ENCODE measurements around the gene DOCK11.
"Not testable (repeated sequence)": the region's sequence is repeated elsewhere in the genome, so short reads cannot be mapped to it uniquely, and the experiment has no call there.

Gene DOCK11
- total RNA-seq = 55.6 to 234 (median 173) reads per million in 18 experiments

DNA sequence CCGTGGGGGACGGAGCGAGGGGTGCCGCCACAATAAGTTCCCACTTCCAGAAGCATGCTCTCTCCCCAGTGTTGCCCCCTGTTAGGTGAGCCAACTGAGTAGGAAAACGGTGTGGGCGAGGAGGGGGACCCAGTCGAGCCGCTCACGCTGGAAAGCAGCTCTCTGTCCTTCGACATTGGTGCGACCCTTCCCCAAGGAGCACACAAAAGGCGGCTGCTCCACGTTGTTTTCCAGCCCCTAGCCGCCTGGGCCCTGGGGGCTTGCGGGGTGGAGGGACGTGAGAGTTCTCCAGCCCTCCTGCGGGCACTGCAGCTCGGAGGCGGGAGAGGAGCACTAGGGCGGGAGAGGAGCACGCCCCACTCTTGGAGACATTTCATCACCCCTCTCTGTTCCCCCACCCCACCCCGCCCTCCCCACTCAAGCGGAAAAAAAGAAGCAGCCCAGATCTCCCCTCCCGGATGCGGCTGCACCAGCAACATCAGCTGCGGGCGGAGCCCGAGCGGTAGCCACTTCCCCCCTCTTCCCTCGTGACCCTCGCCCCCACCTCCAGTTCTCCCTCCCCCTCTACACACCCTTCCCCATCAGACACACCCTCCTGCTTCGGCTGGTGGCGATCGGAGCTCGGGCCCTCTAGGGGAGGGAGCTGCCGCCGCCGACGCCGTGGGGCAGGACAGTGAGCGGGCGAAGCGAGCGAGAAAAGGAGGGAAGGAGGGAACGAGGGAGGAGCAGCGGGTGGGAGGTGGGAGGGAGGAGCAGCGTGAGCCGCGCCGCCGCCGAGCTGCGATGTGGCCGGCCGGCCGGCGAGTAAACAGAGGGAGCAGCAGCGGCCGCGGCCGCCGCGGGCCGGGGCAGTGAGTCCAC lies at the start of gene DOCK11:
DOCK11 (plus strand) TSS at position 755 of the 861 bp plus-strand sequence. CDS start 157 bp downstream, outside the sequence.
- DNase-seq = peak; percentile 84 to 88

DNA sequence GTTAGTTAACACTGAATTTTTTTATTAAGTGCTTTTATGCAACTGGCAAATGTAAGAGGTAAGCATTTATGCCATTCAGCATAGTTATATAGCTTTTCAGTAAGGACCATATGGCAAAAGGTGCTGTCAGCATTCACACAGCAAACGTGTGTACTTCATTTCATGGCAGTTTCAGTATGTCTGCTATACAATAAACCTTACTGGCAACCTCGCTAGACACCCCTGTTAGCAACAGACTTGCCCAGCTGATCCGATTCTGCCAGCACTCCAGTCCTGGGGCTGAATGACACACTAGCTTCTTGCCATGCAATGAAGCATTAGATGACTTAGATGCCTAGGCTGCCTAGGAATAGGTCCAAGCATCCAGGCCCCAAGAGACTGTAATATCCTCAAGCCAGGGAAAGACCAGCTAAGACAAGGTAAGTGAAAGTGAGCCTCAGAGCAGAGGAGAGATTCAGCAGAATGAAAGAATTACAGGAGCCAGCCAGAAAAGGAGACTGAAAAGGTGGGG lies 47.3 kb upstream of the DOCK11 start:
- DNase-seq = no peak

DNA sequence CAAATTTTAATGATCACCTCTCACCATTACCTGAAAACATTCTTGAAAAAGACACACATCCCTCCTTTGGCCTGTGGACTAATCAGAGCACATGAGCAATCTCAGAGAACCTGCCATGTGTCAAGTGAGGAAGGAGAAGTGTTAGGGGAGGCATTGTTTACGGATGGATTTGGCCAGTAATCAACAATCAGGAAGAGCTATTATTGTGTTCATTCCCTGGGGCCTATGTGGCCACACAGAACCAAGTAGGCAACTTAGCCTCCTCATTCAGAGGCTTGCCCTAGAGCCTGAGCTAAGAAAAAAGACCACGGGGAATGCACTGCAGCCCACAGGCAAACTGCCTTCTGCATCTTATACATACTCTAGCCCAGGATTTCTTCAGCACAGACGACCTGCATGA lies 40.6 kb upstream of the DOCK11 start:
- no peak for DNase-seq

DNA sequence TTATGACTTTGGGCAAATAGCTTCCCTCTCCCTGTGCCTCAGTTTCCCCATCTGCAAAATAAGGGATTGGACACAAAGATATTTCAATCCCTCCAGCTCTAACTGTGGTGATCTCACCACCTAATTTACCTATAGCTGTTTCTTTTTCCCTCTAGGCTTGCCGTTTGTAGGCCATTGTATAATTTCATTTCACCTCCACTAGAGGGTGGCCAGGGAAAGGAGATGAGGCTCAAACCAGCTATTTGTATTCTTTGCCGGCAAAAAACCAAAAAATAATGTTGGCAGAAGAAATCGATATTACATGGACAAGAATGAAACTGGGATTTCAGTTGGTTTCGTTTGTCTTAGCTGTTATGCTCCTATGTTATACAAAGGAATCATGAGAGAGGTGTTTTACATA lies 36.1 kb upstream of the DOCK11 start:
- peak; percentile 12 to 17 for DNase-seq

DNA sequence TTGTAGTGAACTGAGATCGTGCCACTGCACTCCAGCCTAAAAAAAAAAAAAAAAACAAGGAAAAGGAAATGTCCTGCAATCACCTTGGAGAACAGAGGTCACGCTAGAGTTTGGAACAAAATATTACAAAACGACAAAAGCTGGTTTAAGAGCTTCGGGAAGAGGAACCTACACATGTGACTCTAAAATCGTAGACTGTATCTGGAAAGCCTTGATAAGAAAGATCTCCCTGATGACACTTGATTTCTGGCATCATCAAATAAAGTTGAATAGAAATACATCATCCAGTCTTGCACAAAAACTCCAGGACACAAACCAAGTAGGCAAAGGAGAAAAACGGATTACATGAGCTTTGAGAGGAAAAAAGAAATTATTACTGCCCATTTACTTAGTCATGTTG lies 31.1 kb upstream of the DOCK11 start:
- DNase-seq = peak; percentile 57 to 59

DNA sequence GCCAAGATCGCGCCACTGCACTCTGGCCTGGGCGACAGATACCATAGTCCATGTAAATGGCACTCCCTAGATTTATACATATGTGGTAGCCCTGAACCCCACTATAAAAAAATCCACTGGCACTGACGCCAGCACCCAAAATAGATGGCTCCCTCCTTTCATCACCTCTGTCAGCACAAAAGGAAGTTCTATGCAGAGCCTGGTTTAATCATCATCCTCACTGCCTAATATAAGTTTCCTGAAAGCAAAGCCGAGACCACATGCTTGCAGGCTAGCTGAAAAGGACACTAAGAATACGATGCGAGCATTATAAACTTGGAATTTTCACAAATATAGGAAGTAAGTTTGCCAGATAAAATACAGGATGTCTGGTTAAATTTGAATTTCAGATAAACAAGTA lies 27.5 kb upstream of the DOCK11 start:
- DNase-seq = peak; percentile 26 to 34

DNA sequence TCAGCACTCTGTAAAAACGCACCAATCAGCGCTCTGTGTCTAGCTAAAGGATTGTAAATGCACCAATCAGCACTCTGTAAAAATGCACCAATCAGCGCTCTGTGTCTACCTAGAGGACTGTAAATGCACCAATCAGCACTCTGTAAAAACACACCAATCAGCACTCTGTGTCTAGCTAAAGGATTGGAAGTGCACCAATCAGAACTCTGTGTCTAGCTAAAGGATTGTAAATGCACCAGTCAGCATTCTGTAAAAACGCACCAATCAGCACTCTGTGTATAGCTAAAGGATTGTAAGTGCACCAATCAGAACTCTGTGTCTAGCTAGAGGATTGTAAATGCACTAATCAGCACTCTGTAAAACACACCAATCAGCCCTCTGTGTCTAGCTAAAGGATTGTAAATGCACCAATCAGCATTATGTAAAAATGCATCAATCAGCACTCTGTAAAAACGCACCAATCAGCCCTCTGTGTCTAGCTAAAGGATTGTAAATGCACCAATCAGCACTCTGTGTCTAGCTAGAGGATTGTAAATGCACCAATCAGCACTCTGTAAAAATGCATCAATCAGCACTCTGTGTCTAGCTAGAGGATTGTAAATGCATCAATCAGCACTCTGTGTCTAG lies 24.8 kb upstream of the DOCK11 start:
- not testable (repeated sequence) for DNase-seq

DNA sequence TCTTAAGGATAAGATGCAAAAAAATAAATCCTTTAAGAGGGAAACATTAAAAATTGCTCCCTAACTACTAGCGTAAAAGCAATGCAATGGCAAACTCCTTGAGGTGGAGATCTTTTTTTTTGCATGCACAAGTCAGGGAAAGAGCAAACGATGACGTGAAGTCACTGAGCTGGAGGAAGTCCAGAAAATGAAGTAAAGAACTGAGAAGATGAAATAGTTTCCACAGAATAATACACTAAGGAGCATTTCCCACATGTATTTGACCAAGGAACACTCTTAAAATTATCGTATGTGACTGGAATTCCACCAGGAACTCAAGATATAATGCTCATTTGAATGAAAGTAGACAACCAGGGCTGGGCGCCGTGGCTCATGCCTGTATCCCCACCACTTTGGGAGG lies 21.0 kb upstream of the DOCK11 start:
- no peak for DNase-seq

DNA sequence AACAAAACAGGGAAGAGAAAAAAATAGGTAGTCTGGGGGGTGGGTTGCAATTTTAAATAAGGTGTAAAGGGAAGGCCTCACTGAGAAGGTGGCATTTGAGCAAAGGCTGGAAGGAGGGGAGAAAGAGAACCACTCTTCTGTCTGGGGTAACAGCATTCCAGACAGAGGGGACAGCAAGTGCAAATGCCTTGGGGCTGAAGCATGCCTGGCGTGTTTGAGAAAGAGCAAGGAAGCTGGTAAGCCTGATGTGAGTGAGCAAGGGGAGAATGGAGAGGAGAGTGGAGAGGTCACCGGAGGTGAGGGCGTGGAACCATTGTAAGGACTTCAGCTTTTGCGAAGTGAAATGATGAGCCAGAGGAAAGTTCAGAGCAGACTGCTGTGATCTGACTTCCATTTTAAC lies 19.7 kb upstream of the DOCK11 start:
- DNase-seq = no peak

DNA sequence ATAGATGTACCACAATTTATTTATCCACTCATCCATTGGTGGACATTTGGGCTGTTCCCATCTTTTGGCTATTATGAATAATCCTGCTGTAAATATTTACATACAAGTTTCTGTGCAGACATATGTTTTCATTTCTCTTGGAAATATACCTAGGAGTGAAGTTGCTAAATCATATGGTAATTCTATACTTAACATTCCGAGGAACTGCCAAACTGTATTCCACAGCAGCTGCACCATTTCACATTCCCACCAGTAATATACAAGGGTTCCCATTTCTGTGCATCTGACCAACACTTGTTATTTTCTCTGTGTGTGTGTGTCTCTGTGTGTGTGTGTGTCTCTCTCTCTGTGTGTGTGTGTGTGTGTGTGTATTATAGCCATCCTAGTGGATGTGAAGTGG lies 15.4 kb upstream of the DOCK11 start:
- DNase-seq = no peak

DNA sequence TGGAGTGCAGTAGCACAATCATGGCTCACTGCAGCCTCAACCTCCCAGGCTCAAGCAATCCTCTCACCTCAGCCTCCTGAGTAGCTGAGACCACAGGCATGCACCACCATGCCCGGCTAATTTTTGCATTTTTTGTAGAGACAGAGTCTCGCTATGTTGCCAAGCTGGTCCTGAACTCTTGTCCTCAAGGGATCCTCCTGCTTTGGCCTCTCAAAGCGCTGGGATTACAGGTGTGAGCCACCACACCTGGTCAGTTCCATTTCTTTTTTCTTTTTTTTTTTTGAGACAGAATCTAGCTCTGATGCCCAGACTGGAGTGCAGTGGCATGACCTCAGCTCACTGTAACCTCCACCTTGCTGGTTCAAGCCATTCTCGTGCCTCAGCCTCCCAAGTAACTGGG lies 13.2 kb upstream of the DOCK11 start:
- DNase-seq = not testable (repeated sequence)

DNA sequence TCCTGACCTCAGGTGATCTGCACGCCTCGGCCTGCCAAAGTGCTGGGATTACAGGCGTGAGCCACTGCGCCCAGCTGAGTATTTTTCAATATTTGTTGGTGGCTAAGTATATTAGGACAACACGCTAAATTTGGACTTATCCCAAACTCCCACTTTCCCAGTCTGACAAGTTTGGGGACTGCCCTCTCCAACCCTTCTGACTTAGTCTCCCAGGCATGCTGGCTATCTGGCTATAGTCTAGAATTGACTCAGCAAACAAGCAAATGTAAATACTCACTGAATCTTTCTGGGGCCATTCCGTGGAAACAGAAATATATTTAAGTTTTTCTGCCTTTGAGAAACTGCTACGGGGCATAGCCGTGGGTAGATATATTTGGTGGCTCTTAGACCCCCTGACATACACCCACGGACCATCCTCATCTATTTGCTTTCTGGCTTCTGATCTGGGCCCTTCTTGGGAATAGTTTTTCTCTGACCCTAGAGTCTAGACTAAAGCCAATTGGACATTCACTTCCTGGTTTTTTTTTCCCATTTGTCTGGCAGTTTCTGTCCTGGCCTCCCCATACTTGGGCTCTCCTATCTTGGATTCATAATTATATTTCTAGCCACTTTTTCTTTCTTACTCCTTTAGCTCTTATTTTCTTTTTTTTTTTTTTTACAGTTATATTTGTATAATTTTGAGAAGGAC lies 11.3 kb upstream of the DOCK11 start:
- no peak for DNase-seq

DNA sequence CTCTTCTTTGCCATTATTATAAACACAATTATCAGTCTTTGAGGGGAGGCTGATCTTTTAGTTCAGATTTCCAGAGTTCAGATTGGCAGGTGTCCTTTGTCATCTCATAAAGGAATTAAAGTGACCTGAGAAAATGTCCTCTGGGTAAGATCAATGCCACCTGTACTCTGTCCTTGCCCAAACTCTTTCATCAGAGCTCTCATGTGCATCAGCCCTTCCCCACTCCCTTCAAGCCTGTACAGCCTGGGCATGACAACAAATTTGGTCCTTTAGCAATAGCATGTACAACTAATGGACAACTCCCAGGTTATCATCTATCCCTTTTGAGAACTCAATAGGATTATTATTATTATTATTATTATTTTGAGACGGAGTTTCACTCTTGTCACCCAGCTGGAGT lies 8.9 kb upstream of the DOCK11 start:
- not testable (repeated sequence) for DNase-seq

DNA sequence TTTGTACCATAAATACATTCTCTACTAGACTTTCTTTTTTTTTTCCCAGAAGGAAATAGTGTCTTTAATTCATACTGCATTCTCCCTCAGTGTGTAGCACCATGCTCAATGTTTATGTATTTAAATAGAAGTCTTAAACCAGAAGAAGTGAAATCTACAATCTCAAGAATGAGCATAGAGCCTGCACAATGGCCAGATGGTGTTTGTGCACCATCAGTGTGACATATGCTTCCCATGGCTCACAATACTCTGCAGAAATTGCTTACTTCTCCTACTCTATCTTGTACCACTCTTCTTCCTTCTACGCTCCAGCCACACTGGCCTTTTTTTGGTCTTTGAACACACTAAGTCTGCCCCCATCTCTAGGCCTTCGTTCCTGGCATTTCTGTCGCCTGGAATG lies 2.6 kb upstream of the DOCK11 start:
- DNase-seq = no peak

DNA sequence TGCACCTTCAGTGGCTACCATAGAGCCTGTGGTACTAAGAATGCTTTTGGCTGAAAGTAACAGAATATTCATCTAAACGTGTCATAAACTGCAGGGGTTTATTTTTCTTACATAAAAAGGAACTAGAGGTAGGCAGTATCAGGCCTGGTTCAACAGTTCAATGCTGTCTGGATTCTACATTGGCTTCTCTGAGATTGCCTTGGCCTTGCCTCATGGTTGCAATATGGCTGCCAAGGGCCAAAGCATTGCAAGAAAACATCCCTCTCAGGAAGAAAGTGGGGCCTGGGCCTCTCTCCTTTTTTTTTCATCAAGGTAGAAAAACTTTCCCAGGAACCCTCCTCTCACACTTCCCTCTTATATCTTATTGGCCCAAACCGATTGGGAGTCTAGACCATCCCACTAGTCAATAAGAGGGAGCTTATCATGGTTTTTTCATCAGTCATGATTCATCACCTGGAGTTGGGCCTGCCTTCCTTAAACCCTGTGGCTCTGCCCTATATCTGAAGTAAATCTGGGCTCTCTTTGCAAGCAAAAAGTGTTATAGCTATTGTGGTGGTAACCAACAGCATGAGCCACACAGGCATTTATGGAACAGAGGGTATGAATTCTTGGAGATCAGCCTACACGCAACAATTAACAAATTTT lies 1.8 kb upstream of the DOCK11 start:
- DNase-seq = no peak

DNA sequence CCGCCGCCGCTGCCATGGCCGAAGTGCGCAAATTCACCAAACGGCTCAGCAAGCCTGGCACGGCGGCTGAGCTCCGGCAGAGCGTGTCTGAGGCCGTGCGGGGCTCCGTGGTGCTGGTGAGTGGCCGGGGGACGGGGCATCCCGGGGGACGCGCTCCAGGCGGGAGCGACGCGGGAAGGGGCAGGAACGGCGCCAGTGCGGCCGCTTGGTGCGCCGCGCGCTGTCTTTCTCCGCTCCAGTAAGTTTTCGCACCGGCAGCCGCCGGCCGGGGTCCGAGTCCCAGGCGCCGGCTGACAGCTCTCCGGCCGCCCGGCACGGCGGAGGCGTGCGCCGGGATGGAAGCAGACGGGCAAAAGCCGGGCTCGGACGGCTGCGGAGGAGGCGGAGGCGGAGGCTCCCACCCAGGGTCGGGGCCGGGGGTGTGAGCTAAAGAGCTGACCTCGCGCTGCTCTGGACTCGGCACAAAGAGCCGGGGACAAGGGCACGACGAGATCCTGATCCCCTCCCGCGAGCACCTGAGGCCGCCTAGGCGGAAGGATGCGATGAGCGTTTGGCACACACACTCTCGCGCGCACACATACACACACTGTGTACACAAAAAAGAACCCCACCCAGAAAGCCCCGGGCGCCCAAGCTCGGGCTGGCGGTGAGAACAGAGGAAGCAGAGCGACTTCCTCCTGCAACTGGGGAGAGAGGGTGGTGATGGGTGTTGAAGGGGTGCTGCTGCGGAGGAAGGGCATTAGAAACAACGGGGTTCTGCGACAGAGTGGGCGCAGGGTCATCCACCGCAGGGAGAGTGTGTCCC lies 545 bp downstream of the DOCK11 start:
- DNase-seq = peak; percentile 62 to 63

DNA sequence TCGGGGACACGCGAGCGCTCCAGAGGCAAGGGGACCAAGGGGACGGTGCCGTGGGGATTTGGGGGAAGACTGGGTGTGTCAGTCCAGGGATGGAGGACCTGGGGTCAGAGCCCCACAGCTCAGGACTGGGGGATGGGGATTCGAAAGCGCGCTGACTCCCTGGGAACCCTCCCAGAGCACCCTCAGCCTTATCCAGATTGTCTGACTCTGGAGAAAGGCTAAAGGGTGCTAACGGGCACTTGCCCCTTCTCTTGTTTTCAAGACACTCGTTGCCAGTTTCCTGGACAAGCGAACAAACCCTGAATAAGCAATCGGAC lies 1.1 kb downstream of the DOCK11 start:
- peak in 1 of 2 donors; percentile 5 for DNase-seq

DNA sequence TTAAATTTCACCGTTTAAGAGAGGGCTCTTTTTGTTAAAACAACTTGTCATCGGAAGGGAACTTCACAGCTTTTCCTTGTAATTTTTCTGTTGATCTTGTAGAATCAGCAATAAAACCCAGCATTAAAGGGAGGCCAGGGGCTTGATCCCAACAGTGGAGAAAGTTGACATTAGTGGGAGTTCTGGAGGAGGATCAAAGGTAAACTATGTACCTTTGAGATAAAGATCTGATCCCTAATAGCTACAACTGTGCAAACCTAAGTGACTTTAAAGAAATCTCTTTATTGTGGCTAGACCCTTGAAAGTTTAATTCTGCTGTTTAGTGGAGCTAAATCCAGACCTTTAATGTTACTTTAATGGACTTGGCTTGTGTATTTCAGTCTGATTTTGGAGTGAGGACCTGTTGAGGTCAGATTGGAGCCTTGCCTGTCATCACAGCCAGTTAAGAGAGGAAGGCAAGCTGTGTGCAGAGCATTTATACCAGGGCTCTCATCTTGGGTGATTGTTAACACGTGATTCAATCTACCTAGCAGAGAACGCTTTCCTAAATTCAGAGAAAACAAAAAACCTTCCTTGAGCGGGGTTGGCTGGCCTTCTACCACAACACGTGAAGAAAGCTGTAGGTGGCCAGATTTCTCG lies 1.7 kb downstream of the DOCK11 start:
- DNase-seq = no peak

DNA sequence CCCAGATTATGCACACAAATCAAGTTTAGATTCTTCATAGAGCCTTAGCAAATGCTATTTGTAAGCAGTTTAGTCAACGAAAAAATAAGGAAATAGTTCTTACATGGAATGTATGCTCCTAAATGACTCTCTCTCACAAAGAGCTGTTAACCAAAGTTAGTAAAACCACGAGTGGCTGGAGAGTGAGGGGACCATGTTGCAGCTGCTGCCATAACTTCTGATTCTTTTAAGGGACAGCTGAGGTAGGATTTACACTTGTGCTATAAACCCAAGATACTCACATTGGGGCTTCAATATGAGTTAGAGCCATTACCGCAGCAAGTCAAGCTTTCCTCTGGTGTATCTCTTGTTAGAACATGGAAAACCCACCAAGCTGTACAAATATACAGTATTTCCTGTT lies 2.7 kb downstream of the DOCK11 start:
- no peak for DNase-seq

DNA sequence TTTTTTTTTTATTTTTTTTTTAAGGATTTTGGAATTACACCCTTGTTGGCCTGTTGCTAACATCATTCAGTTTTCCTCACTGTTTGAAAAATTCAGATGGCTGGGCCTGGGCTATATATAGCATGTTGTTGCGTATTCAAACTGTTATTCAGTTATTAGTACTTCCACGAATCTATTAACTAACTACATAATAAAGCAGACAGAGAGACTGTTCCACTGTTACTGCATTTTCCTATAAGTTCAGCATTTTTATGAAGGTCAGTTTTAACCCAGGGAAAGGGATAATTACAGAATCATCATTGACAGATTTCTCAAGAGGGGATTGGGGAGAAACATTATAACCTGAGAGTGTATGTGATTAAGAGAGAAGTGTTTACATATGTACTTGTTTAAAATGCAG lies 3.1 kb downstream of the DOCK11 start:
- DNase-seq = no peak

DNA sequence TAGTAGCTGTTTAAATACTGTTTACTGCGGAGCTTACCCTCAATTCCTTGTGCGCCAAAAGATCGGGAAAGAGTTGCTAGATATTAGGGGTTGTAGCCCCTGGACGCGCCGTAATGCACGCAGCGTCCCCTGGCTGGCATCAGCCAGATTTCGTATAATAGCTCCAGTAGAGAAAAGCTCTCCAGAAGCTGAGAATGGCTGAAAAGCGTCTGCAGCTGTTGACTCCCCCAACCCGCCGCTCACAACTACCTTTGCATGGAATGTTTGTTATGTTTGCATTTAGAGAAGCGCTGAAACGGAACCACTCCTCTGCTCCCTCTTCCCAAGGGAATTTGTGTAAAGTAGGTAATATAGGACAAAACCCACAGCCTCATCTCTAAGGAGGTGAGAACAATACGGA lies 3.7 kb downstream of the DOCK11 start:
- DNase-seq = no peak

Measured in inflammatory macrophage (primary cell).